Neural cell (in vitro differentiated cells): ENCODE results near the gene OPRM1. TPM values are rescaled to one million over a fixed set of nuclear protein-coding genes. Genes with fewer than 3 reads are reported as not detected.

Source experiments
- H2AFZ ChIP-seq: fragments of 200-600, 300-800 bp; sonication (generic), shearing (Covaris generic); 2 replicates; pipeline ENCODE4 v1.6.0; 2014; ENCODE audit warnings: low read depth, mild to moderate bottlenecking, antibody characterized with exemption, low read length, moderate library complexity
- H3F3A ChIP-seq: fragments of 200-600 bp; shearing (Covaris generic); 2 replicates; pipeline ENCODE4 v1.6.1; 2016; ENCODE audit warnings: mild to moderate bottlenecking, moderate library complexity, mixed read lengths, antibody characterized with exemption, low read length; ENCODE audit not compliant: insufficient read depth, poor library complexity, severe bottlenecking
- H3K27ac ChIP-seq: fragments of 200-600, 300-800 bp; sonication (generic), shearing (Covaris generic); 2 replicates; pipeline ENCODE4 v1.5.1; 2014; ENCODE audit warnings: mild to moderate bottlenecking, low read length, moderate library complexity
- H3K27me3 ChIP-seq: fragments of 300-800, 200-600 bp; sonication (generic), shearing (Covaris generic); 2 replicates; pipeline ENCODE4 v1.6.0; 2014; ENCODE audit warnings: mild to moderate bottlenecking, low read depth, low read length, moderate library complexity; ENCODE audit not compliant: insufficient read depth
- H3K36me3 ChIP-seq: fragments of 300-800, 200-600 bp; sonication (generic), shearing (Covaris generic); 2 replicates; pipeline ENCODE4 v1.5.1; 2014; ENCODE audit warnings: mild to moderate bottlenecking, antibody characterized with exemption, low read length, moderate library complexity; ENCODE audit not compliant: insufficient read depth
- H3K4me2 ChIP-seq: fragments of 300-800, 200-600 bp; sonication (generic), shearing (Covaris generic); 2 replicates; pipeline ENCODE4 v1.6.0; 2014; ENCODE audit warnings: mild to moderate bottlenecking, low read length
- H3K4me3 ChIP-seq: fragments of 300-800, 200-600 bp; sonication (generic), shearing (Covaris generic); 2 replicates; pipeline ENCODE4 v1.5.1; 2014; ENCODE audit warnings: mild to moderate bottlenecking, low read length, moderate library complexity
- H3K79me2 ChIP-seq: fragments of 200-600 bp; shearing (Covaris generic); replicated peaks from 2 replicates; pipeline ENCODE4 v1.6.0; 2014; ENCODE audit warnings: mild to moderate bottlenecking, low read length, moderate library complexity; ENCODE audit not compliant: insufficient read depth
- H3K9ac ChIP-seq: fragments of 300-800, 200-600 bp; sonication (generic), shearing (Covaris generic); 2 replicates; pipeline ENCODE4 v1.6.1; 2016; ENCODE audit warnings: mild to moderate bottlenecking, low read length, mixed read lengths
- H3K9me2 ChIP-seq: fragments of 200-600 bp; shearing (Covaris generic); 2 replicates; pipeline ENCODE4 v1.6.1; 2016; ENCODE audit warnings: mild to moderate bottlenecking, low read length, mixed read lengths; ENCODE audit not compliant: insufficient read depth
- H3K9me3 ChIP-seq: fragments of 200-600, 300-800 bp; sonication (generic), shearing (Covaris generic); 2 replicates; pipeline ENCODE4 v1.6.1; 2016; ENCODE audit warnings: mild to moderate bottlenecking, mixed run types, low read length, moderate library complexity, mixed read lengths
- H4K20me1 ChIP-seq: fragments of 200-600 bp; shearing (Covaris generic); 2 replicates; pipeline ENCODE4 v1.6.1; 2016; ENCODE audit warnings: mild to moderate bottlenecking, mixed run types; ENCODE audit not compliant: insufficient read depth
- CTCF ChIP-seq: fragments of 450-650 bp; IDR thresholded peaks from 2 replicates; pipeline ENCODE4 v1.5.1; 2014; ENCODE audit warnings: antibody characterized with exemption, mild to moderate bottlenecking, moderate library complexity; ENCODE audit not compliant: poor library complexity, severe bottlenecking
- EP300 ChIP-seq: fragments of 450-650 bp; conservative IDR thresholded peaks from 2 replicates; pipeline ENCODE4 v1.6.1; 2014; ENCODE audit warnings: antibody characterized with exemption, mild to moderate bottlenecking, moderate library complexity; ENCODE audit not compliant: poor library complexity, severe bottlenecking
- EZH2 ChIP-seq: fragments of 200-600, 300-800 bp; shearing (Covaris generic), sonication (generic); IDR thresholded peaks from 2 replicates; pipeline ENCODE4 v1.6.1; 2014; ENCODE audit warnings: antibody characterized with exemption, low read length, borderline replicate concordance, mild to moderate bottlenecking; ENCODE audit not compliant: insufficient read depth, poor library complexity, severe bottlenecking
- MXI1 ChIP-seq: fragments of 450-650 bp; conservative IDR thresholded peaks from 2 replicates; pipeline ENCODE4 v1.6.1; 2014; ENCODE audit warnings: antibody characterized with exemption, mild to moderate bottlenecking; ENCODE audit not compliant: poor library complexity, severe bottlenecking
- POLR2AphosphoS5 ChIP-seq: IDR thresholded peaks from 2 replicates; pipeline ENCODE4 v1.6.1; 2012
- RAD21 ChIP-seq: fragments of 450-650 bp; conservative IDR thresholded peaks from 2 replicates; pipeline ENCODE4 v1.6.1; 2014; ENCODE audit warnings: antibody characterized with exemption, mild to moderate bottlenecking, moderate library complexity
- REST ChIP-seq: IDR thresholded peaks from 2 replicates; pipeline ENCODE4 v1.6.1; 2012; ENCODE audit warnings: borderline replicate concordance
- SMC3 ChIP-seq: fragments of 450-650 bp; conservative IDR thresholded peaks from 2 replicates; pipeline ENCODE4 v1.6.1; 2014; ENCODE audit warnings: antibody characterized with exemption, mild to moderate bottlenecking, moderate library complexity; ENCODE audit not compliant: poor library complexity
- TAF1 ChIP-seq: IDR thresholded peaks from 2 replicates; pipeline ENCODE4 v1.6.1; 2012; ENCODE audit warnings: low read depth
- polyA plus RNA-seq: library from polyadenylated mRNA; depleted of rRNA; stranded (reverse); fragments of >200 nt; gene quantifications from 2 replicates; pipeline ENCODE4 v1.2.3, GENCODE V29; 2014

OPRM1 gene
- polyA plus RNA-seq, 1 donor from 2014 or later, result 1.5 TPM

- H3K9me3 ChIP-seq, result no peaks in the 10 kb centered on the region
- no peak overlapping the region for H2AFZ ChIP-seq
- no peak overlapping the region for H3K9ac ChIP-seq
- H3K9me2 ChIP-seq, result no peaks in the 10 kb centered on the region
- H4K20me1 ChIP-seq, result no peaks in the 10 kb centered on the region
- no peak overlapping the region for H3K4me3 ChIP-seq
- H3F3A ChIP-seq, result no peaks in the 10 kb centered on the region
- no peak overlapping the region for H3K4me2 ChIP-seq
- no peaks in the 10 kb centered on the region for H3K79me2 ChIP-seq
- TF ChIP-seq CTCF (no peak), MXI1 (no peak), EZH2 (no peak), SMC3 (no peak), REST (no peak), EP300 (no peak), POLR2AphosphoS5 (no peak), TAF1 (no peak), RAD21 (no peak)
- H3K27ac ChIP-seq, result no peak overlapping the region
- no peaks in the 10 kb centered on the region for H3K36me3 ChIP-seq
- H3K27me3 ChIP-seq, result no peaks in the 10 kb centered on the region
These were observed 36.1 kb upstream of the OPRM1 start for GRCh38 chr6:154002894-154003293.

- no peak overlapping the region for H3K4me3 ChIP-seq
- H3K27ac ChIP-seq, result no peak overlapping the region
- H2AFZ ChIP-seq, result no peak overlapping the region
- no peaks in the 10 kb centered on the region for H4K20me1 ChIP-seq
- TF ChIP-seq SMC3 (no peak), EP300 (no peak), RAD21 (no peak), POLR2AphosphoS5 (no peak), REST (no peak), MXI1 (no peak), EZH2 (no peak), TAF1 (no peak), CTCF (no peak)
- no peaks in the 10 kb centered on the region for H3K36me3 ChIP-seq
- no peaks in the 10 kb centered on the region for H3K9me3 ChIP-seq
- H3F3A ChIP-seq, result no peaks in the 10 kb centered on the region
- no peaks in the 10 kb centered on the region for H3K79me2 ChIP-seq
- no peaks in the 10 kb centered on the region for H3K9me2 ChIP-seq
- no peak overlapping the region for H3K9ac ChIP-seq
- H3K27me3 ChIP-seq, result no peaks in the 10 kb centered on the region
- H3K4me2 ChIP-seq, result no peak overlapping the region
These were observed 28.7 kb upstream of the OPRM1 start for GRCh38 chr6:154010371-154010770.
